DOHH2 (cell line): ENCODE data around the gene DLG5.

Experiments used
- H3F3A ChIP-seq: fragments of 200-600 bp; sonication (generic), shearing (Covaris generic); 2 replicates; pipeline ENCODE4 v1.6.0; 2016; ENCODE audit warnings: antibody characterized with exemption, mild to moderate bottlenecking; ENCODE audit not compliant: control insufficient read depth, insufficient read depth
- H3K27ac ChIP-seq: fragments of 200-600 bp; sonication (generic); 2 replicates; pipeline ENCODE4 v1.5.1; 2014; ENCODE audit warnings: low read depth, mild to moderate bottlenecking, low read length, moderate library complexity
- H3K27me3 ChIP-seq: fragments of 200-600 bp; sonication (generic); 2 replicates; pipeline ENCODE4 v1.6.1; 2014; ENCODE audit warnings: mild to moderate bottlenecking, low read length, mixed read lengths; ENCODE audit not compliant: control insufficient read depth
- H3K36me3 ChIP-seq: fragments of 200-600 bp; sonication (generic); 2 replicates; pipeline ENCODE4 v1.6.1; 2014; ENCODE audit warnings: mild to moderate bottlenecking, low read length, moderate library complexity, mixed read lengths; ENCODE audit not compliant: control insufficient read depth
- H3K4me1 ChIP-seq: fragments of 200-600 bp; sonication (generic); 2 replicates; pipeline ENCODE4 v1.6.1; 2014; ENCODE audit warnings: mild to moderate bottlenecking, low read length, mixed read lengths; ENCODE audit not compliant: control insufficient read depth
- H3K4me2 ChIP-seq: fragments of 200-600 bp; sonication (generic); 2 replicates; pipeline ENCODE4 v1.6.0; 2014; ENCODE audit warnings: mild to moderate bottlenecking, low read length, moderate library complexity
- H3K4me3 ChIP-seq: fragments of 200-600 bp; sonication (generic); 2 replicates; pipeline ENCODE4 v1.5.1; 2014; ENCODE audit warnings: mild to moderate bottlenecking, low read length, mixed read lengths
- H3K79me2 ChIP-seq: fragments of 200-600 bp; sonication (generic); 2 replicates; pipeline ENCODE4 v1.6.1; 2014; ENCODE audit warnings: mild to moderate bottlenecking, low read length, mixed read lengths; ENCODE audit not compliant: control insufficient read depth
- H3K9me2 ChIP-seq: fragments of 200-600 bp; sonication (generic); replicated peaks from 2 replicates; pipeline ENCODE4 v1.6.1; 2014; ENCODE audit warnings: mild to moderate bottlenecking, low read length, mixed read lengths; ENCODE audit not compliant: control insufficient read depth
- H3K9me3 ChIP-seq: fragments of 200-600 bp; sonication (generic); 2 replicates; pipeline ENCODE4 v1.6.1; 2014; ENCODE audit warnings: antibody characterized with exemption, low read length, mixed read lengths; ENCODE audit not compliant: control insufficient read depth, insufficient read depth
- H4K20me1 ChIP-seq: fragments of 200-600 bp; sonication (generic); 2 replicates; pipeline ENCODE4 v1.6.0; 2014; ENCODE audit warnings: low read depth, mild to moderate bottlenecking, antibody characterized with exemption, low read length, moderate library complexity; ENCODE audit not compliant: control insufficient read depth, insufficient read depth
- CTCF ChIP-seq: fragments of 200-600 bp; sonication (generic); IDR thresholded peaks from one replicate; pipeline ENCODE4 v1.5.1; 2014; ENCODE audit warnings: antibody characterized with exemption, mild to moderate bottlenecking, low read depth, low read length; ENCODE audit not compliant: poor library complexity, severe bottlenecking
- EZH2phosphoT487 ChIP-seq: fragments of 200-600 bp; sonication (generic); IDR thresholded peaks from 2 replicates; pipeline ENCODE4 v1.6.1; 2017; ENCODE audit warnings: borderline replicate concordance, mild to moderate bottlenecking, antibody characterized with exemption, low read length, moderate library complexity, mixed read lengths

The DLG5 gene

GRCh38 chr10:77782328-77783061, 144.1 kb downstream of the DLG5 start:
- H3K36me3 ChIP-seq, result no peaks in the 10 kb centered on the region
- H3K79me2 ChIP-seq, result no peaks in the 10 kb centered on the region
- no peaks in the 10 kb centered on the region for H3K9me2 ChIP-seq
- H3K4me3 ChIP-seq, result no peak overlapping the region
- H3K4me1 ChIP-seq, result no peaks in the 10 kb centered on the region
- TF ChIP-seq EZH2phosphoT487, result no peak
- no peak overlapping the region for H3K4me2 ChIP-seq
- H3K9me3 ChIP-seq, result no peaks in the 10 kb centered on the region
- no peak overlapping the region for H3K27ac ChIP-seq
- no peaks in the 10 kb centered on the region for H3F3A ChIP-seq
- no peaks in the 10 kb centered on the region for H3K27me3 ChIP-seq
- H4K20me1 ChIP-seq, result no peaks in the 10 kb centered on the region

GRCh38 chr10:77781451-77782327, 144.9 kb downstream of the DLG5 start:
- Histone ChIP-seq H3K4me3 (no peak overlapping the region), H3F3A (no peaks in the 10 kb centered on the region), H3K27ac (no peak overlapping the region), H3K36me3 (no peaks in the 10 kb centered on the region), H3K4me1 (no peaks in the 10 kb centered on the region), H3K79me2 (no peaks in the 10 kb centered on the region), H3K9me2 (no peaks in the 10 kb centered on the region), H3K9me3 (0 out of 2 replicates have a peak, but pooled peaks cover under 1% of the 10 kb centered on the region), H4K20me1 (no peaks in the 10 kb centered on the region), H3K4me2 (no peak overlapping the region), H3K27me3 (no peaks in the 10 kb centered on the region)
- no peak for TF ChIP-seq EZH2phosphoT487
- TF ChIP-seq CTCF, result no peak

- Histone ChIP-seq H4K20me1 (no peaks in the 10 kb centered on the region), H3K79me2 (no peaks in the 10 kb centered on the region), H3K4me1 (no peaks in the 10 kb centered on the region), H3F3A (no peaks in the 10 kb centered on the region), H3K27ac (no peak overlapping the region), H3K4me3 (no peak overlapping the region), H3K4me2 (no peak overlapping the region), H3K27me3 (no peaks in the 10 kb centered on the region), H3K9me3 (peaks cover 6% of the 10 kb centered on the region), H3K9me2 (no peaks in the 10 kb centered on the region), H3K36me3 (no peaks in the 10 kb centered on the region)
- TF ChIP-seq EZH2phosphoT487 (no peak), CTCF (no peak)
These were observed 146.4 kb downstream of the DLG5 start for GRCh38 chr10:77780180-77780579.

- H3K9me2 ChIP-seq, result no peaks in the 10 kb centered on the region
- no peaks in the 10 kb centered on the region for H3K79me2 ChIP-seq
- no peaks in the 10 kb centered on the region for H4K20me1 ChIP-seq
- no peaks in the 10 kb centered on the region for H3K4me1 ChIP-seq
- H3K27me3 ChIP-seq, result no peaks in the 10 kb centered on the region
- no peaks in the 10 kb centered on the region for H3K36me3 ChIP-seq
- no peaks in the 10 kb centered on the region for H3F3A ChIP-seq
- H3K27ac ChIP-seq, result no peak overlapping the region
- no peak overlapping the region for H3K4me2 ChIP-seq
- TF ChIP-seq CTCF (no peak), EZH2phosphoT487 (no peak)
- H3K4me3 ChIP-seq, result no peak overlapping the region
- peaks cover 6% of the 10 kb centered on the region for H3K9me3 ChIP-seq
These were observed 150.1 kb downstream of the DLG5 start for GRCh38 chr10:77776487-77776886.
